ENCODE results near the gene LRRFIP2. TPM values are rescaled to one million over a fixed set of nuclear protein-coding genes. Genes with fewer than 3 reads are reported as not detected.

LRRFIP2 gene
- total and polyA plus RNA-seq, 2 of the 8 experiments (the other 6 are each of a cell fraction or from before 2014, with no cell fraction given) = 8.8 to 25.6 TPM

GRCh38 chr3:37197810-37198371, 23.5 kb upstream of the LRRFIP2 start:
- Histone ChIP-seq H3K18ac (ENCODE audit: extremely low read depth, low read length) (no peak overlapping the region), H2BK120ac (replicated peaks; ENCODE audit: low read depth, low read length) (no peak overlapping the region), H3K27me3 (replicated peaks in 1 of 4; ENCODE audit: control insufficient read depth in 3 of 4, extremely low read depth in 1 of 4, insufficient read depth in 3 of 4, low read length in 3 of 4) (no peaks in the 10 kb centered on the region), H3K23me2 (ENCODE audit: low read depth, low read length) (no peaks in the 10 kb centered on the region), H3K27ac (ENCODE audit: low read depth, low read length) (no peak overlapping the region), H3K4me3 (ENCODE audit: extremely low read depth in 1 of 4, insufficient read depth in 2 of 4, low read depth in 3 of 4, low read length in 4 of 4) (no peak overlapping the region), H2BK12ac (ENCODE audit: low read depth, low read length) (no peak overlapping the region), H3K4me2 (ENCODE audit: insufficient read depth in 1 of 2, low read depth in 2 of 2, low read length in 2 of 2) (no peak overlapping the region), H3K36me3 (ENCODE audit: control insufficient read depth in 2 of 4, insufficient read depth in 4 of 4, low read length in 3 of 4) (no peaks in the 10 kb centered on the region), H4K20me1 (replicated peaks in 1 of 2; ENCODE audit: control insufficient read depth in 1 of 2, insufficient read depth in 2 of 2, low read length in 2 of 2) (no peaks in the 10 kb centered on the region), H2BK20ac (ENCODE audit: low read length) (no peak overlapping the region), H3K9me3 (ENCODE audit: insufficient read depth in 2 of 2, low read depth in 1 of 2, low read length in 1 of 2) (no peaks in the 10 kb centered on the region), H3K4ac (replicated peaks; ENCODE audit: insufficient read length, low read depth, low read length) (no peak overlapping the region), H3K14ac (ENCODE audit: insufficient read length) (no peak overlapping the region), H3K23ac (ENCODE audit: insufficient read length) (no peak overlapping the region), H4K5ac (ENCODE audit: insufficient read length, low read depth, low read length) (no peak overlapping the region), H3K56ac (replicated peaks; ENCODE audit: insufficient read length, low read depth, low read length) (no peak overlapping the region), H2BK5ac (ENCODE audit: low read depth, low read length) (no peak overlapping the region), H2BK15ac (ENCODE audit: low read length) (no peak overlapping the region), H3K4me1 (replicated peaks in 1 of 4; ENCODE audit: control insufficient read depth in 3 of 4, insufficient read depth in 4 of 4, low read length in 3 of 4) (no peaks in the 10 kb centered on the region), H2AFZ (ENCODE audit: low read length) (no peak overlapping the region), H4K8ac (ENCODE audit: extremely low read depth, insufficient read depth, low read length) (no peak overlapping the region), H2AK5ac (ENCODE audit: low read depth, low read length) (no peak overlapping the region), H3K79me2 (ENCODE audit: control insufficient read depth in 1 of 2, insufficient read depth in 2 of 2, low read length in 2 of 2) (no peaks in the 10 kb centered on the region), H3K79me1 (ENCODE audit: low read depth, low read length) (no peaks in the 10 kb centered on the region), H3K9ac (replicated peaks in 1 of 4; ENCODE audit: extremely low read depth in 1 of 4, low read depth in 3 of 4, low read length in 3 of 4) (no peak overlapping the region), H4K91ac (replicated peaks; ENCODE audit: insufficient read length, low read length) (no peak overlapping the region)
- ChIA-PET POLR2A (ENCODE audit: partially characterized antibody) (no interaction called here), CTCF (ENCODE audit: partially characterized antibody) (interaction anchor here (1.1 to 2.4 kb wide), 4 partner anchors 14 to 16 kb away, joined by 3 to 11 read pairs (median 4); no protein-coding TSS in a partner anchor)
- TF ChIP-seq E2F6 (IDR thresholded peaks at IDR 0.05) (no peak), JUN (IDR thresholded peaks at IDR 0.05; ENCODE audit: low read depth, low read length) (no peak), RNF2 (IDR thresholded peaks at IDR 0.05; ENCODE audit: borderline replicate concordance, low read depth, low read length, missing control alignments, poor library complexity, severe bottlenecking) (no peak), CTBP2 (IDR thresholded peaks at IDR 0.05; ENCODE audit: borderline replicate concordance, insufficient read depth, insufficient read length, low read length) (no peak), SIRT6 (IDR thresholded peaks at IDR 0.05; ENCODE audit: low read length) (no peak), NANOG (IDR thresholded peaks at IDR 0.05; ENCODE audit: insufficient read depth, low read depth, low read length, poor library complexity, severe bottlenecking) (no peak), CEBPB (IDR thresholded peaks at IDR 0.05; ENCODE audit: low read depth, low read length) (no peak)
- FAIRE-seq (no peak), DNase-seq (ENCODE audit: low read depth in 1 of 2, low spot score in 2 of 2) (no peak)
- 84% methylated on average over 2 of the region's 2 CpGs; no CpG with 5 or more reads in 1 of the 2 experiments for WGBS, 2 experiments (ENCODE audit: extremely low coverage in 1 of 2, insufficient coverage in 1 of 2, insufficient read length in 1 of 2, insufficient replicate concordance in 2 of 2, low coverage in 1 of 2, low lambda C conversion rate in 2 of 2, missing lambda C conversion rate in 1 of 2)
